ENCODE measurements around the gene GINS2. TPM values are rescaled to one million over a fixed set of nuclear protein-coding genes. Genes with fewer than 3 reads are reported as not detected.

GINS2 gene
- total RNA-seq, 1 donor from 2014 or later: 6.2 TPM

DNA sequence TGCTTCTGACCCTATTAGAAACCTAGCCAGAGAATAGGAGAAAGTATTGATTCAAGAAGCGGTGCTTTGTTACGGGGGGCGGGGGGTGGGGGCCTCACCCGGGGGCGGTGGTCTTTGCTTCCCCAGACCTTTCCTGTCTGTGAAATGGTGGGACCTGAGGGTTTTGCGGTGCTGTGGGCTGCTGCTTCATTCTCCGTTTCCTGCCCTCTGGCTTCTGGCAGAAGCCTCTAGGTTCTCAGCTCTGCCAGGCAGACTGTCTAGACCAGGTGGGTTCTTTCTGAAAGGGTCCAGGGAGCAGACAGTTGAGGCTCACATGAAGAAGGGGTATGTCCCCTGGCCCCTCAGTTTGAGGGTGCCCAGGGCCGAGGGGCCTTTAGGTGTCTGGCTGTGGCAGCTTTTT, 61.7 kb downstream of the GINS2 start:
- DNase-seq (ENCODE audit: low read depth in 2 of 2): no peak

Other genes starting within 250 kb of the GINS2 start
- 9.0 and 16.3 TPM in 2 replicates for gene GSE1, start 75.6 kb downstream of the GINS2 start, total RNA-seq
- gene C16orf74, start 62.1 kb upstream of the GINS2 start, total RNA-seq: 3.7 and 9.6 TPM in 2 replicates
- 26.8 and 37.6 TPM in 2 replicates for gene EMC8, start 110.6 kb upstream of the GINS2 start, total RNA-seq
- 474 and 506 TPM in 2 replicates for gene COX4I1, start 110.7 kb upstream of the GINS2 start, total RNA-seq
- 5.1 and 15.8 TPM in 2 replicates for gene IRF8, start 210.2 kb upstream of the GINS2 start, total RNA-seq

All from dermis microvascular lymphatic vessel endothelial cell (primary cell).